HG03103 (cell line): Measurements from ENCODE around the gene LIF.

Source experiments
- ATAC-seq: cut with Tn5 transposase; IDR thresholded peaks from one replicate; pipeline ENCODE4 v1.9.1; 2021; ENCODE audit warnings: low read depth; ENCODE audit not compliant: unreplicated experiment

Gene LIF

GRCh38 chr22:30284666-30285065 lies 38.1 kb upstream of the LIF start:
- no peak for ATAC-seq

- no peak for ATAC-seq
Measured at GRCh38 chr22:30284172-30284571, 37.6 kb upstream of the LIF start.

- ATAC-seq, result no peak
Measured at GRCh38 chr22:30283342-30283741, 36.8 kb upstream of the LIF start.

GRCh38 chr22:30282616-30283046 lies 36.1 kb upstream of the LIF start:
- ATAC-seq, result no peak

GRCh38 chr22:30280505-30280904 lies 33.9 kb upstream of the LIF start:
- no peak for ATAC-seq

- ATAC-seq, result no peak
Measured at GRCh38 chr22:30279932-30280331, 33.4 kb upstream of the LIF start.

GRCh38 chr22:30279046-30279788 lies 32.7 kb upstream of the LIF start:
- ATAC-seq, result no peak

- ATAC-seq, result no peak
Measured at GRCh38 chr22:30277547-30278344, 31.2 kb upstream of the LIF start.

- ATAC-seq, result no peak
Measured at GRCh38 chr22:30276039-30276438, 29.5 kb upstream of the LIF start.

GRCh38 chr22:30275625-30276024 lies 29.1 kb upstream of the LIF start:
- no peak for ATAC-seq

- no peak for ATAC-seq
Measured at GRCh38 chr22:30274437-30274812, 27.9 kb upstream of the LIF start.

GRCh38 chr22:30273711-30274436 lies 27.3 kb upstream of the LIF start:
- no peak for ATAC-seq

GRCh38 chr22:30272781-30273601 lies 26.4 kb upstream of the LIF start:
- no peak for ATAC-seq

GRCh38 chr22:30270832-30271231 lies 24.3 kb upstream of the LIF start:
- ATAC-seq, result no peak

- no peak for ATAC-seq
Measured at GRCh38 chr22:30268331-30268730, 21.8 kb upstream of the LIF start.

- ATAC-seq, result no peak
Measured at GRCh38 chr22:30267382-30268302, 21.1 kb upstream of the LIF start.

GRCh38 chr22:30266445-30267381 lies 20.2 kb upstream of the LIF start, which contains the start of gene OSM:
OSM (minus strand) TSS chr22:30266851; CDS start chr22:30266799, 52 bp downstream.
- ATAC-seq, result no peak

- peak; percentile 49 for ATAC-seq
Measured at GRCh38 chr22:30265823-30266444, 19.4 kb upstream of the LIF start.
